GM06990 (cell line): ENCODE measurements around the gene EFNB3.

Source experiments
- DNase-seq: peaks from one replicate; pipeline ENCODE4 v3.0.0-alpha.2; 2011; ENCODE audit not compliant: insufficient read length; ENCODE audit errors: extremely low read depth
- H3K27me3 ChIP-seq: replicated peaks from 2 replicates; pipeline ENCODE4 v1.6.0; 2011; ENCODE audit warnings: low read length; ENCODE audit not compliant: control insufficient read depth, insufficient read depth
- H3K36me3 ChIP-seq: 2 replicates; pipeline ENCODE4 v1.5.1; 2011; ENCODE audit warnings: low read length; ENCODE audit not compliant: control insufficient read depth, insufficient read depth
- H3K4me3 ChIP-seq: replicated peaks from 2 replicates; pipeline ENCODE4 v1.5.1; 2011; ENCODE audit warnings: low read depth, mild to moderate bottlenecking, control low read depth, low read length
- CTCF ChIP-seq: IDR thresholded peaks from 2 replicates; pipeline ENCODE4 v1.5.1; 2011; ENCODE audit warnings: low read length, control low read depth, mild to moderate bottlenecking, inconsistent platforms; ENCODE audit not compliant: insufficient read depth, poor library complexity, severe bottlenecking

EFNB3 gene

GRCh38 chr17:7713782-7714181 lies 8.8 kb downstream of the EFNB3 start:
- H3K4me3 ChIP-seq = no peak overlapping the region
- TF ChIP-seq CTCF = no peak
- DNase-seq = no peak
- peaks cover 6% of the 10 kb centered on the region for H3K27me3 ChIP-seq
- H3K36me3 ChIP-seq = no peaks in the 10 kb centered on the region

GRCh38 chr17:7714721-7715594 lies 10.0 kb downstream of the EFNB3 start:
- DNase-seq = no peak
- TF ChIP-seq CTCF = no peak
- peaks cover 6% of the 10 kb centered on the region for H3K27me3 ChIP-seq
- H3K36me3 ChIP-seq = no peaks in the 10 kb centered on the region
- no peak overlapping the region for H3K4me3 ChIP-seq

- H3K36me3 ChIP-seq = no peaks in the 10 kb centered on the region
- H3K4me3 ChIP-seq = no peak overlapping the region
- no peak for DNase-seq
- TF ChIP-seq CTCF = no peak
- H3K27me3 ChIP-seq = peaks cover 6% of the 10 kb centered on the region
Measured at GRCh38 chr17:7715936-7716886, 11.2 kb downstream of the EFNB3 start.

- H3K27me3 ChIP-seq = peaks cover 6% of the 10 kb centered on the region
- DNase-seq = peak; percentile 58
Measured at GRCh38 chr17:7716901-7717755, 12.1 kb downstream of the EFNB3 start, which contains the start of gene DNAH2. TSS of gene DNAH2 (plus strand) at chr17:7717744. CDS start at chr17:7719735, 1,991 bp downstream.

More at GRCh38 chr17:7716901-7717755, 12.1 kb downstream of the EFNB3 start, which contains the start of gene DNAH2:
- peak; percentile 65 for TF ChIP-seq CTCF
- no peaks in the 10 kb centered on the region for H3K36me3 ChIP-seq
- peak within 1 kb of the TSS; percentile 56 for H3K4me3 ChIP-seq
